Activated naive CD4-positive, alpha-beta T cell treated with anti-CD3 and anti-CD28 coated beads, Interleukin-2, amount 10 ng/mL, durations not matched to agents 7 days and 5 days (primary cell): Measurements from ENCODE around the gene FSTL3.
"Not testable (repeated sequence)": the region's sequence is repeated elsewhere in the genome, so short reads cannot be mapped to it uniquely, and the experiment has no call there.

Experiments used
- CTCF ChIA-PET: fragments of 350-600 bp; sonication (Branson Sonifier 250); formaldehyde crosslinking; loops from one replicate; lab custom pipeline; 2021; ENCODE audit warnings: antibody characterized with exemption; lab: Charles Lee
- DNase-seq: peaks from one replicate; pipeline ENCODE4 v3.0.0-alpha.2; 2020
- H3K27ac Mint-ChIP-seq: one replicate; pipeline ENCODE4 v1.8.0; 2021; ENCODE audit warnings: mild to moderate bottlenecking, moderate library complexity, mixed read lengths
- H3K27me3 Mint-ChIP-seq: one replicate; pipeline ENCODE4 v1.8.0; 2021; ENCODE audit warnings: mild to moderate bottlenecking, mixed read lengths
- H3K36me3 Mint-ChIP-seq: one replicate; pipeline ENCODE4 v1.8.0; 2021; ENCODE audit warnings: mixed read lengths
- H3K4me1 Mint-ChIP-seq: one replicate; pipeline ENCODE4 v1.8.0; 2021; ENCODE audit warnings: mixed read lengths
- H3K4me3 Mint-ChIP-seq: one replicate; pipeline ENCODE4 v1.8.0; 2021; ENCODE audit warnings: mild to moderate bottlenecking, moderate library complexity, mixed read lengths
- H3K9me3 Mint-ChIP-seq: one replicate; pipeline ENCODE4 v1.8.0; 2021; ENCODE audit warnings: mixed read lengths

Gene FSTL3

DNA sequence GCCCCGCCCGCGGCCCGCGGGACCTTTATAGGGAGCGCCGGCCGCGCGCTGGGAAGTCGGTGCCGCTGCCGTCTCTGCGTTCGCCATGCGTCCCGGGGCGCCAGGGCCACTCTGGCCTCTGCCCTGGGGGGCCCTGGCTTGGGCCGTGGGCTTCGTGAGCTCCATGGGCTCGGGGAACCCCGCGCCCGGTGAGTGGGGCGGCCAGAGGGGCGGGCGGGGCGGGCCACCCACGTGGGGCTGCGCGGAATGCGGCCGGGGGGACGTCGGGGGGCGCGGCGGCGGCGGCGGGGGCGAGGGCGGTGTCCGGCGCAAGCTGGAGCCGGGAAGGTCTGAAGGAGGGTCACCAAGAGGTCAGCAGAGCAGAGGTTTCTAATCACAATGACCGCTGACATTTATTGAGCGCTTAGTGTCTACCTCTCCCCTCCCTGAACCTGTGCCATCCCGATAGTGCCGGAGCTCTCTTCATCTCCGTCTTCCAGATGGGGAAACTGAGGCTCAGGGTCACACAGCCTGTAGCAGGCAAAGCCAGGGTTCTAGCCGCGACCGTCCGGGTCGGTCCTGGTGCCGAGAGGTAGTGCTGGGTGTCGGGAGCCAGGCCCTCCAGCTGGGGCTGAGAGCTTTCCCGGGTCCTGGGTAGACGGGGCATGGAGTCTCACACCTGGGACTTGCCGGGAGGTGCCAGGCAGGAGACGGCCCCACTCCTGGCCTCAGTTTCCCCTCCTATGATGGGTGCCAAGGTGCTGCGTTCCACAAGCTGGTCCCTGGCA is at the start of gene FSTL3:
FSTL3 (plus strand) TSS at position 54 of the 767 bp plus-strand sequence; CDS start at position 86, 32 bp downstream.
- no peak for DNase-seq
- H3K4me1 Mint-ChIP-seq, result peaks cover 12% of the 10 kb centered on the region
- no peaks in the 10 kb centered on the region for H3K9me3 Mint-ChIP-seq
- CTCF ChIA-PET, result no interaction called here
- H3K27ac Mint-ChIP-seq, result no peak within 1 kb of the TSS
- H3K4me3 Mint-ChIP-seq, result no peak within 1 kb of the TSS
- H3K27me3 Mint-ChIP-seq, result peaks cover 74% of the 10 kb centered on the region
- no peaks in the 10 kb centered on the region for H3K36me3 Mint-ChIP-seq

DNA sequence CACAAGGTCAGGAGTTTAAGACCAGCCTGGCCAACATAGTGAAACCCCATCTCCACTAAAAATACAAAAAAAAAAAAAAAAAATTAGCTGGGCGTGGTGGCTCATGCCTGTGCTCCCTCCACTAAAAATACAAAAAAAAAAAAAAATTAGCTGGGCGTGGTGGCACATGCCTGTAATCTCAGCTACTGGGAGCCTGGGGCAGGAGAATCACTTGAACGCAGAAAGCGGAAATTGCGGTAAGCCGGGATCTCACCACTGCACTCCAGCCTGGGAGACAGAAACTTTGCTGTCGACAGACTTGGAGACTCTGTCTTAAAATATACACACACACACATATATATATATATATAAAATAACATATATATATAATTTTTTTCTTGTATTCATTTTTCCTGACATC is 49.6 kb upstream of the FSTL3 start:
- Mint-ChIP-seq H3K36me3 (peaks cover 26% of the 10 kb centered on the region), H3K4me1 (peaks cover 14% of the 10 kb centered on the region)
- CTCF ChIA-PET, result interaction anchor here (1.0 to 1.5 kb wide), 2 partner anchors 38 to 42 kb away, joined by 3 to 4 read pairs; no protein-coding TSS in a partner anchor
- H3K4me3 Mint-ChIP-seq, H3K27ac Mint-ChIP-seq, DNase-seq, H3K27me3 Mint-ChIP-seq, H3K9me3 Mint-ChIP-seq: not testable (repeated sequence)

DNA sequence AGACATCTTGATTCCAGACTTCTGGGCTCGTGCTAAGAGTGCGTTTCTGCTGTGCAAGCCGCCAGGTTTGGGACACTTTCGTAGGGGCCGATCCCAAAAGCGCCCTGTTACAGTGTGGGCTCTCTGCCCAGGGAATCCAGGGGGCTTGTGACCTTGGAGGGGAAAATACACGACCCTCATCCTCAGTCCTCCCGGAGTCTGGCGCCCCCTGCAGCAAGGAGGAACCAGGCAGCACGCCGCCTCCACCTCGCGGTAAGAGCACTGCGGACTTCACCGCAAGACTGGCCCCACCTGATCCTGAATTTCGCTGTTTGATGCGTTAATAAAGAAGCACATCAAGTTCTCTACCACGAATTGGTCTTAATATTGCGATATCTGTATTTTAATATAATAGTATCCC is 48.0 kb upstream of the FSTL3 start:
- H3K4me1 Mint-ChIP-seq, result peaks cover 28% of the 10 kb centered on the region
- H3K27ac Mint-ChIP-seq, result no peak overlapping the region
- H3K27me3 Mint-ChIP-seq, result no peaks in the 10 kb centered on the region
- CTCF ChIA-PET, result interaction anchor here (0.8 kb wide), 1 partner anchor 19 kb away, joined by 3 read pairs; no protein-coding TSS in a partner anchor
- peaks cover 29% of the 10 kb centered on the region for H3K36me3 Mint-ChIP-seq
- peak; percentile 40 for DNase-seq
- no peak overlapping the region for H3K4me3 Mint-ChIP-seq
- no peaks in the 10 kb centered on the region for H3K9me3 Mint-ChIP-seq

DNA sequence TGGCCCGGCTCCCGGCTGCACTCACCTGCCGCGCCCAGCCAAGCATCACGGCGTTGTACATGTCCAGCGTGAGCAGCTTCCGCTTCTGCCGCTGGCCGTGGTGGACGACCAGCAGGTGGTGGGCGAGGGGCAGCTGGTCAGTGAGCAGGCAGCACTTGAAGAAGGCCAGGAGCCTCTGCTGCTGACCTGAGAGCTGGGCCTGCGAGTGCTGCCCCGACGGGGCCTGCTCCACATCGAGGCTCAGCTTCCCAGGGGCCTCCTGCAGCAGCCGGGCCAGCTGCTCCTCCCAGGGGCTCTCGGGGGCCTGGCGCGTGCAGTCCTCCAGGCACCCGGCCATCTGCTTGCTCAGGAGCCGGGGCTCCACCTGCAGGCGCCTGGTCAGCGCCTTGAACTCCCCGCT is 46.7 kb upstream of the FSTL3 start:
- H3K27ac Mint-ChIP-seq, H3K27me3 Mint-ChIP-seq, CTCF ChIA-PET, H3K4me3 Mint-ChIP-seq, DNase-seq, H3K9me3 Mint-ChIP-seq: not testable (repeated sequence)
- Mint-ChIP-seq H3K4me1 (peaks cover 40% of the 10 kb centered on the region), H3K36me3 (peaks cover 28% of the 10 kb centered on the region)

DNA sequence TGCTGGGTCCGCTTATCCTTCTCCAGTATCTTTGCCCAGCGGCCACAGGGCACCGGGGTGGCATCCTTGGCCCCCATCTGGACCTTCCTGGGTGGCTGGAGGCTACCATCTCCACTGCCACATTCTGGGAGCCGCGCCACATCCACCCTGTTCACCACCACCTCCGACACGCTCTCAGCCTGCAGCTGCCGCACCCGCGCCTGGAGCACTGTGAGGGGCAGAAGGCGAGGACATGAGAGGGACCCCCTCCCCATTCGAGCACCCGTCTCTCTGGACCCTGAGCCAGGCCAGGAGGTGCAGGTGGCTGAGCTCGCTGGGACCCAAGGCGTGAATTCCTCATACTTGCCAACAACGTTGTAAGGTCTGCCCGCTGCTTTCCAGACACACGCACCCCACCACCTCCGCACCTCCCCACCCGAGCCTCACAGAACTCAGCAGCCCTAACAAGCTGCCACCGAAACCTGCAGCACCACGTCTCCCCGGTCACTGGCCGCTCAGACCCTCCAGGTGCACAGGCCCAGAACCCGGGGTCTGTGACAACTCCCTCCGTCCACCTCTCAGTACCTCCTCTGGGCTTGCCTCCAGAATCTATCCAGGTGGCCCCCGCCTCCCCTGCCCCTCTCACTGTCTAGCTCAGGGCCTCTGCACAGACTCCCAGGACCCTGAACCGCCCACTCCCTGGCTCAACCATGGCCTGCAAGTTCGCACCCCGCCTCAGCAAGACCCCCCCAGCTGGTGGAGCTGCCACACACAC is 46.1 kb upstream of the FSTL3 start:
- peaks cover 9% of the 10 kb centered on the region for H3K27me3 Mint-ChIP-seq
- DNase-seq, result no peak
- H3K9me3 Mint-ChIP-seq, result no peaks in the 10 kb centered on the region
- peaks cover 28% of the 10 kb centered on the region for H3K36me3 Mint-ChIP-seq
- H3K27ac Mint-ChIP-seq, result peak overlapping the region; percentile 52
- no peak overlapping the region for H3K4me3 Mint-ChIP-seq
- CTCF ChIA-PET, result no interaction called here
- H3K4me1 Mint-ChIP-seq, result peaks cover 40% of the 10 kb centered on the region

DNA sequence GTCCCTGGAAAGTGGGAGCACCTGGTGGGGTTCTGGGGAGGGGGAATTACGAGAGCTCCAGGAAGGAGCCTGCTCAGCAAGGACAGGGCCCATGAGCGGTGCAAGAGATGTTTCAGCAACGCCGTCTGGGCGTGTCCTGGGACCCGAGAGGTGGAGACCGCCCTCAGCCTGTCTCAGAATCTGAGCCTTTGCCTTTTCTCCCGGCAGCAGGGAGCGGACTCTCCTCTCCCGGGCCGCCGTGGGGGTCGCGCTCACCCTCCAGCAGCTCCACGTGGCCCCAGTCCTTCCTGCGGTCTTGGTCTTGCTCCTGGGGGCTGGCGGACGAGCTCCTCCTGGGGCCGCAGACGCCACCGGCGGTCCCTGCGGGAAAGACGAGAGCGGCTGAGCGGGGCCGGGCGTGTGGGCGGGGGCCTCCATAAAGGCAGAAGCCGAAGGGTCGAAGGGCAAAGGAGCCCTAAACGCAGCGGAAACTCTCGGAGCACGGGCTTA is 43.6 kb upstream of the FSTL3 start:
- peaks cover 24% of the 10 kb centered on the region for H3K36me3 Mint-ChIP-seq
- H3K9me3 Mint-ChIP-seq, result no peaks in the 10 kb centered on the region
- H3K27me3 Mint-ChIP-seq, result peaks cover 12% of the 10 kb centered on the region
- peaks cover 41% of the 10 kb centered on the region for H3K4me1 Mint-ChIP-seq
- peak overlapping the region; percentile 92 for H3K27ac Mint-ChIP-seq
- CTCF ChIA-PET, result no interaction called here
- H3K4me3 Mint-ChIP-seq, result peak overlapping the region; percentile 97
- DNase-seq, result peak; percentile 63

DNA sequence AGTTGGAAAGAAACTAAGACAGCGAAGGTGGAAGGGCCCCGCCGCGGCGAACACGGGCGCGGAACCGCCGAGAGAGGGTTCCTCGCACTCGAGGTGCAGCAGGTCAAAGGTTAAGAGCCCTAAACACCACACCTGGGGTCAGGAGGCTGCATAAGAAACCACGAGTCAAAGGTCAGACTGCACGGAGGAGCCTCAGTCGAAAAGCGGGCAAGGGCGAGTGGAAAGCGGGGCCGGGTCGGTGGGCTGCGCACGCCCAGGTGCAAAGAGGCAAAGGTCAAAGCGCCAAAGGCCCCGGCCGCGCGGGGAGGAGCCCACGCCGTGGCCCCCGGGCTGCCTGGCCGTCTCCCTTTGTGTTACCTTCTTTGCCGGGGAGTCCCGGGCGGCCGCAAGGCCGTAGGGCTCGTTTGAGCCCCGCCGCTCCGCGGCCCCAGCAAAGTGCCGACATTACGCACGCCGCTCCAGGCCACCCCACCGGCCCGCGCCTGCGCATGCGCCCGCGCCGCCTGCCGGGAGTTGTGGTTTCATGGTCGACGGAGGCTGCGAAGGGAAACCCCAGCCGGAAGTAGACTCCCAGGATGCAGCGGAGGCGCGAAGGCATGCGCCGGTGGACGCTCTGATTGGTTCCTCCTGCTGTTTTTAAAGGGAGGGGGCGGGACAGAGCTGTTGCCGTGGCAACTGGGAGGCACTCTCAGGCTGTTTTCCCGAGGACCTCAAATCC is 43.0 kb upstream of the FSTL3 start, which contains the start of gene POLRMT:
POLRMT (minus strand) TSS at position 470 of the 718 bp plus-strand sequence; CDS start at position 445, 25 bp downstream.
- no peaks in the 10 kb centered on the region for H3K9me3 Mint-ChIP-seq
- peaks cover 23% of the 10 kb centered on the region for H3K36me3 Mint-ChIP-seq
- peaks cover 15% of the 10 kb centered on the region for H3K27me3 Mint-ChIP-seq
- H3K4me1 Mint-ChIP-seq, result peaks cover 44% of the 10 kb centered on the region
- peak; percentile 98 for DNase-seq
- H3K4me3 Mint-ChIP-seq, result peak within 1 kb of the TSS; percentile 97
- peak within 1 kb of the TSS; percentile 92 for H3K27ac Mint-ChIP-seq
- CTCF ChIA-PET, result no interaction called here

DNA sequence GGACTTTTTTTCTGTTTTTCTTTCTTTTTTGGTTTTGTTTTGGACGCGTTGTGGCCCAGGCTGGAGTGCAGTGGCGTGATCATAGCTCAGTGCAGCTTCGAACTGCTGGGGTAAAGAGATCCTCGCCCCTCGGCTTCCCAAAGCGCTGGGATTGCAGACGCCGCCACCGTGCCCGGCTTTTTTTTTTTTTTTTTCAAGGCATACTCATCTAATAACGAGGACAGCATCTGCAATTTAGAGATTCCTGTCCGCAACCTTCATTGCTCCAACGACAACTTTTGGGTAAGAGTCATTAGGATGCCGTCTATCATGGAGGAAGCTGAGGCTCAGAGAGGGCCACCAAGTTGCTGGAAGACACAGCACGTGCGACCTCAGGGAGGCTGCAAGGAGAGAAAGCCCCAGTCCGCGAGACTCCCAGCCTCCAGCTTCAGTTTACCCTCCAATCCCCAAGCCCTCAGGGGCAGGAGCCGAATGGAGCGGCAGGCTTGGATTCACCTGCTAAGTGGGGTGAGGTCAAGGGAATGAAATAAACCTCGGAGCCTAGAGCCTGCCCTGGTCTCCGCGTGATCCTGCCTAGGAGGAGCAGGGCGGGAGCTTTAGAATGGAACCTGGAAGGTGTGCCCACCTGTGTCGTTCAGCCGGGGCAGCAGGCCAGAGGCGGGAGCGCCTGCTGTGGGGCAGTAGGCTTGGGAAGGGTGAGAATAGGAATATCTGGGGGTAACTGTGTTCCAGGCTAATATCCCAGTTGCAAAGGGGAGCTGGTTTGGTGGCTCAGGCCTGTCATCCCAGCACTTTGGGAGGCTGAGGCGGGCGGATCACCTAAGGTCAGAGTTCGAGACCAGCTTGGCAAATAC is 42.2 kb upstream of the FSTL3 start:
- Mint-ChIP-seq H3K27ac (peak overlapping the region; percentile 92), H3K4me3 (peak overlapping the region; percentile 97), H3K27me3 (peaks cover 15% of the 10 kb centered on the region), H3K36me3 (peaks cover 16% of the 10 kb centered on the region), H3K4me1 (peaks cover 42% of the 10 kb centered on the region), H3K9me3 (no peaks in the 10 kb centered on the region)
- CTCF ChIA-PET, result no interaction called here
- peak; percentile 39 for DNase-seq

DNA sequence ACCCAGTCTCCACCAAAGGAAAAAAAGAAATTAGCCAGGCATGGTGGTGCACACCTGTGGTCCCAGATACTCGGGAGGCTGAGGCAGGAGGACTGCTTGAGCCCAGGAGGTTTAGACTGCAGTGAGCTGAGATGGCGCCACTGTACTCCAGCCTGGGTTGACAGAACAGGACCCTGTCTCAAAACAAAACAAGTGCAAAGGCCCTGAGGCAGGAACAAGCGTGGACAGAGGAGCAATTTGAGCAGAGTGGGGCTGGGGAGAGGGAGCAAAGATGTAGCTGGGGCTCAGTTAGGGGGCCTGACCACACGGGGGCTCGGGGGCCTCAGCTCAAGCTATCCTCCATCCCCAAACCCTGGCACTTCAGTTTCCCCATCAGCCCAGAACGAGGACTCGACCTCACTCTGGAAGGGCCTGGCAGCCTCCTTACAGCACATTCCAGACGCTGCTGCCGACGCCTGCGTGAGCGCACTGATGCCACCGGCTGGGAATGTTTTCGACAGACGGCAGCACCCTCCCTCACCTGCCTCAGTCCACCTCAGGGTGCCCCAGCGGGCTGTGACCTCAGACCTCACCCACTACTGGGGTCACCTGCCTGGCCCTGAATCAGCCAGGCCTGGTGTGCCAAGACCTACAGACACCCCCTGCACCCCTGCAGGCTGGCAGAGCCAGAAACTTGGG is 41.1 kb upstream of the FSTL3 start:
- no peak for DNase-seq
- Mint-ChIP-seq H3K4me1 (peaks cover 46% of the 10 kb centered on the region), H3K27ac (no peak overlapping the region), H3K36me3 (peaks cover 11% of the 10 kb centered on the region), H3K4me3 (no peak overlapping the region), H3K27me3 (peaks cover 21% of the 10 kb centered on the region), H3K9me3 (no peaks in the 10 kb centered on the region)
- CTCF ChIA-PET, result no interaction called here

DNA sequence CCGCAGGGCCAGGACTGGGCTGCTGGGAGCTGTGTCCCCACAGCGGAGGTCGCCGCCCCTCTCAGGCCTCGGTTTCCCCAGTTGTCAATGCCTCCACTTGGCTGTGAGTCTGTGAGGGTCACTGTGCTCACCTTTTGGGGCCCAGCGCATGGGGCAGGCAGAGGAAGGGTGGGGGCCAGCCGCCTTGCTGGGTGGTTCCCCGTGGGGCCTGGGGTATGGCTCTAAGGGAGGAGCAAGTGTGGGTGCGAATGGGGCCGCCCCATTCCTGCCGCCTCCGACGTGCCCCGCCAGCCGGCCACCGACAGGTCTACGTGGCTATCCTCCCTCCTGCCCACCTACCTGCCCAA is 37.3 kb upstream of the FSTL3 start:
- H3K27me3 Mint-ChIP-seq, result peaks cover 16% of the 10 kb centered on the region
- peak overlapping the region; percentile 76 for H3K4me3 Mint-ChIP-seq
- no peaks in the 10 kb centered on the region for H3K36me3 Mint-ChIP-seq
- no peak for DNase-seq
- no peaks in the 10 kb centered on the region for H3K9me3 Mint-ChIP-seq
- CTCF ChIA-PET, result no interaction called here
- peaks cover 16% of the 10 kb centered on the region for H3K4me1 Mint-ChIP-seq
- H3K27ac Mint-ChIP-seq, result no peak overlapping the region

DNA sequence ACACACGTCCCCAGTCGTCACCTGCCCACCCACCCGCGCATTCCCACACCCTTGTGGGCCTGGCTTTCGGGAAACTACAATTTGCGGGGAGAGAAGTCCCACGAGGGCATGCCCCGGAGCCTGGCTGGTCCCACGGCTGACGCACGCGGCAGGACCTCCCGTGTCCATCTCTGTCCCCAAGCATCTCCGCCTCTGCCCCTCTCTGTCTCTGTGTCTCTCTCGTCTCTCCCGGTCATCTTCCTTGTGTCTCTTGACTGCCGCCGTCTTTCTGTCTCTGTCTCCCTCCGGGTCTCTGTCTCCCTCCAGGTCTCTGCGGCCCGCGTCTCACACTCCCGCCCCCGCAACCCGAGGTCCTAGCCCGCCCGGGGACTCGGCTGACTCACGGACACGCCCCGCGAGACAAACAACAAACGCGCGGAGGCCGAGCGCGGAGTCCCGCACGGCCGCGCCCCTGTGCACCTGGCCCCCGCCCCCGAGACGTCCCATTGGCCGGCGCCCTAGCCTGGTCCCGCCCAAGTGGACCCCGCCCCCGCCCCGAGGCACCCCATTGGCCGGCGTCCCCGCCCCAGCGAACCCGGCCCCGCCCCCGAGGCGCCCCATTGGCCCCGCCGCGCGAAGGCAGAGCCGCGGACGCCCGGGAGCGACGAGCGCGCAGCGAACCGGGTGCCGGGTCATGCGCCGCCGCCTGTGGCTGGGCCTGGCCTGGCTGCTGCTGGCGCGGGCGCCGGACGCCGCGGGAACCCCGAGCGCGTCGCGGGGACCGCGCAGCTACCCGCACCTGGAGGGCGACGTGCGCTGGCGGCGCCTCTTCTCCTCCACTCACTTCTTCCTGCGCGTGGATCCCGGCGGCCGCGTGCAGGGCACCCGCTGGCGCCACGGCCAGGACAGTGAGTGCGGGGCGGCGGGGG is 36.7 kb upstream of the FSTL3 start, which contains the start of gene FGF22:
FGF22 (plus strand) TSS at position 627 of the 908 bp plus-strand sequence; CDS start at position 674, 47 bp downstream.
- CTCF ChIA-PET, result no interaction called here
- H3K4me1 Mint-ChIP-seq, result peaks cover 10% of the 10 kb centered on the region
- H3K9me3 Mint-ChIP-seq, result no peaks in the 10 kb centered on the region
- H3K4me3 Mint-ChIP-seq, result peak within 1 kb of the TSS; percentile 76
- peaks cover 12% of the 10 kb centered on the region for H3K27me3 Mint-ChIP-seq
- peak within 1 kb of the TSS; percentile 55 for H3K27ac Mint-ChIP-seq
- peak; percentile 97 for DNase-seq
- no peaks in the 10 kb centered on the region for H3K36me3 Mint-ChIP-seq

DNA sequence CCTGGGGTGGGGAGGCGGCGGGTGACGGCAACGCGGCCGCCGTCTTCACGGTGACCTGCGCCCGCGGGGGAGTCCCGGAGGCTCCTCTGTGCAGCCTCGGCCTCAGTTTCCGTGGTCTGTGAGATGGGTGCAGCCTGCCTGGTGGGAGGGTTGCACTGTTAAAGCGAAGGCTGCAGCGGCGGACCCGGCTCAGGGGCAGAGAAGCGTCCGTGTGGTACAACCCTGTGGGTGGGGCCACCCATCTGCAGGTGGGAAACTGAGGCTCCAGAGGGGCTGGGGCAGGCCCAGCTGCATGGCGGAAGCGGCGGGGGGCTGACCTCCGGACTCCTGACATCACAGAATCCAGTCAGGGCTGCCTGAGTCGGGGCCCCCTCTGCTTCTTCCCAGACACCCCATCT is 36.0 kb upstream of the FSTL3 start:
- no peak for DNase-seq
- H3K4me1 Mint-ChIP-seq, result peaks cover 10% of the 10 kb centered on the region
- H3K4me3 Mint-ChIP-seq, result no peak overlapping the region
- H3K27ac Mint-ChIP-seq, result no peak overlapping the region
- H3K36me3 Mint-ChIP-seq, result peaks cover 2% of the 10 kb centered on the region
- CTCF ChIA-PET, result no interaction called here
- peaks cover 12% of the 10 kb centered on the region for H3K27me3 Mint-ChIP-seq
- H3K9me3 Mint-ChIP-seq, result no peaks in the 10 kb centered on the region
